HG03469 (cell line): ENCODE measurements around the gene HHIP.

Experiments
- ATAC-seq: cut with Tn5 transposase; IDR thresholded peaks from one replicate; pipeline ENCODE4 v1.9.1; 2021; ENCODE audit warnings: mild to moderate bottlenecking, moderate library complexity, moderate number of reproducible peaks; ENCODE audit not compliant: unreplicated experiment

HHIP gene

DNA sequence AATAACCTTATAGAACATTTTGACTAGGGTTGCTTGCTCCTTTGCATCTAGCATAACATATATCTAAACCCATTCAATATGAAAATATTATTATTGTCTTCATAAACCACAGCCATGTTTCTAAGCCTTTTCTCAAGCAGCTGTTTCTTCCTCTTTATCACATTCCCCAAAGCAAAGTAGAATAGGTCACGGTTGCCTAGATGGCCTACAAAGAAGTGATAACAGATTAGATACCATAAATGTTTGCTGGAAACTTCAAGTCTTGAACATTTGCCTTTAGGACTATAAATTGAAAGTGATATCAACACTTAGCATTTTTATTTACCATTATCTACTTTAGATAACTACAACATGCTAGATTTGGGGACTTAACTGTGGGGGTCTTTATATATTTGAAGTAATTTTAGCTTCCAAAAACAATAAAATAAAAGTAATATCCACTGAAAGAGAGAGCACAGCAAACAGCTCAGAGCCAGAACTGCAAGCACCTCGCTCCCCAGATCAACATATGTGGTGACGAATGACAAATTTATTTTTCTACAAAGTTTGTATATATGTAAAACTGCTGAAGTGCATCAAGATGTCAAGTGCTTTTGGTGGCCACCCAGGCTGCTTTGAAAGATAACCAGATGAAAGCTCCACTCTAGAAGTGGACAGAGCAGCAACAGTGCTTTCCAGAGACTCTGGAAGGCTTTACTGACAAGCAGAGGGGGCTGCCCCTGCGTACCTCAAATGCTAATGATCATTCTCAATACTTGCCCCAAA lies 8.0 kb downstream of the HHIP start:
- ATAC-seq = no peak

DNA sequence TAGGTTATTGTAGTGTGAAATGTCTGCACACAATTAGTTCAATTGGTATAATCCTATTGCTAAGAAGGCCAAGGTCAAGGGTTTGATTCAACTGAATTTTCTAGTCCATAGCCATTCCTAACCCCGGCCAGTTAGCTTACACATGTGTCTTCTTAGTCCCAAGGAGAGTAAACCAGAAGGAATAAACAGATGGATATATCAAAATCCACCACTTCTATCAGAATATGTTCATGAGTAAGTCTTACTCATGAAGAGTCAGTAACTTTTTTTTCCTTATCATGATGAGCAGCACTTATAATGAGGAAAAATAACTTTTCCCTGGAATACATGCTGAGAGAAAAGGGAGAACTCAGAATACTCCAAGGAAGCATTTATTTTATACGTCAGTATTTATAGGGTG lies 9.5 kb downstream of the HHIP start:
- no peak for ATAC-seq

DNA sequence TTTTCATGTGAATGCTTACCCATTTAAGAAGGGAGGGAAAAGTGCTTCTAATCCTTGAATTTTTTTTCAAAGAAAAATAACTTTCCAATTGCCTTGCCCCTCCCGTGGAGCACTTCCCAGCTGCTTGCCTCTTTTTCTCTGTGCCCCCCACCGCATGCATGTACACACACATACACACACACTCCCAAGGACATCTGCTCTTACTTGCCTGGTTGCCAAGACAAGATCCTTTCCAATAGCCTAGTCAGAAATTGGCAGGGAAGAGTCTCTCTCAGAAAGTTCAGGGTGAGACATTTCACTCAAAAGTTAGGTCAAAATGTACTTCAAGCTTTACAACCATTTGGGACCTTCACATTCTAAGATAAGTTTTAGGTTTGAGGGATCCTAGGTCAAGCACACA lies 10.9 kb downstream of the HHIP start:
- no peak for ATAC-seq

DNA sequence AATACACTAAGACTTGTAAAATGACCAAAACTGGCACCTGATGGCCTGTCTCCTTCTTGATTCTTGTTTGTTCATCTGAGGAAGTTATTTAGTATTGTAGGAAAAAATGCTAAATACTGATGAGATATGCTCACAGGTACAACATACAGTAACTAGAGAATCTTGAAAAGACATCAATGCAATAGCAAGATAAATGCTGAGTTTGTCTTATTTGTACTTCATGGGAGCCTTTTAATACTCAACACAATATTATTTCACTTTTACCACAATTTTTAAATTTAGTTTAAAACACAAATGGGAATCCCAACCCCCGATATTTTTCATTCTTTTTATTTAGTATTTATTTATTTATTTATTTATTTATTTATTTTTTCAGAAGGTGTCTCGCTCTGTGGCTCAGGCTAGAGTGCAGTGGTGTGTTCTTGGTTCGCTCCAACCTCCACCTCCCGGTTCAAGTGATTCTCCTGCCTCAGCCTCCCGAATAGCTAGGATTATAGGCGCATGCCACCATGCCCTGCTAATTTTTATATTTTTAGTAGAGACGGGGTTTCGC lies 12.1 kb downstream of the HHIP start:
- ATAC-seq = no peak

DNA sequence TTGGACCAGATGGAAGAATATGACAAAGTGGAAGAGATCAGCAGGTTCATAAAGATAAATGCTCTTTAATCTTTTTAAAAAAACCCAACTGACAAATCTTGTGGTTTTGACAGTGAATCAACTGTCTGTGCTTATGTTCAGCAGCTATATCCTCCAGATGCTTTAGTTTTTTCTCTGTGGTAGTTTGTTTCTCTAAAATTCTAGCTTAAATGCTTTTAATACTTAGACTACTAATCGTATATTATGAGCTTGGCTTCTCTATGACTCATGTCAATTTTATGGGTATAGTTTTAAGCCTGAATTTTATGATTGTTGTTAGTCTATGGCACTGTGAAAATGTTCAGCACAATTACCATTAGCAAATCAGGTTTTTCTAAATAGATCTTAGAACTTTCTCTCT lies 12.9 kb downstream of the HHIP start:
- ATAC-seq = no peak

DNA sequence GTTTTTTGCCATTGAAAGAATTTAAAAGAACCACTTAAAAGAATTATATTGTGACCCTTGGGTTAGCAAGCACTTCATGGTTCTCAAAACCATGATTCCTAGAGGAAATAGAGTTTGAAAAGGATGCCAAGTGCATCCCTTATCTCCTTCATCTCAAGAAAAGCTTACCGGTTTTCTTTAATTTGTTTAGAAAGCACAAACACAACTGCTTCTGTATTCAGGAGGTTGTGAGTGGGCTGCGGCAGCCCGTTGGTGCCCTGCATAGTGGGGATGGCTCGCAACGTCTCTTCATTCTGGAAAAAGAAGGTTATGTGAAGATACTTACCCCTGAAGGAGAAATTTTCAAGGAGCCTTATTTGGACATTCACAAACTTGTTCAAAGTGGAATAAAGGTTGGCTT lies 13.5 kb downstream of the HHIP start:
- ATAC-seq = no peak

DNA sequence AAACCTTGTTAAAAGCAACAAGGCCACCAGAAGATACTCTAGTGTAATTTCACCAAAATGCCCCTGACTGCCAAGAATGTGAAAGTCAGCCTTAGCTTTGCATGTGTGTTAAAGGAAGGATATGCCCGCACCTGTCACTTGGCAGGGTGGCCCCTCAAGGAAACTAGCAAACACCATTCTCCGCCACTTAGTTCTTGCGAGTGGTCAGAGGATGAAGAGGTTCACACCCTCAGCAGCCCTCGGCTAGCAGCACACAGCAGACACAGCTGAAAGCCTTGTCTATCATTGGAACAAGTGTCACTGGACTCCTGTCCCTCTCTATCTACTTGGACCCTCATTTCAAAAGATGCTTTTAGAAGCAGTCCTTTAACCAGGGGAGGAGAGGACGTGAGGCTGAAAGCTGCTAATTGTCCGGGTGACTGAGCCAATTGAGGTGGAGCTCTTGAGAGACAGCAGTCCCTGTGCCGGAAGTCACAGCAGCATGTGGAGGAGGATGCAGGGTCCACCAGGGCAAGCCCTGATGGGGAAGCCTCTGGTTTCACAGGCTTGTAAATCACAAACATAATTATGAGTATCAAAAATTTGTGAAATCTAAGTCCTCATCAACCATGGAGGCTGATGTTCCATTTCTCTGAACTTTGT lies 18.0 kb downstream of the HHIP start:
- no peak for ATAC-seq

DNA sequence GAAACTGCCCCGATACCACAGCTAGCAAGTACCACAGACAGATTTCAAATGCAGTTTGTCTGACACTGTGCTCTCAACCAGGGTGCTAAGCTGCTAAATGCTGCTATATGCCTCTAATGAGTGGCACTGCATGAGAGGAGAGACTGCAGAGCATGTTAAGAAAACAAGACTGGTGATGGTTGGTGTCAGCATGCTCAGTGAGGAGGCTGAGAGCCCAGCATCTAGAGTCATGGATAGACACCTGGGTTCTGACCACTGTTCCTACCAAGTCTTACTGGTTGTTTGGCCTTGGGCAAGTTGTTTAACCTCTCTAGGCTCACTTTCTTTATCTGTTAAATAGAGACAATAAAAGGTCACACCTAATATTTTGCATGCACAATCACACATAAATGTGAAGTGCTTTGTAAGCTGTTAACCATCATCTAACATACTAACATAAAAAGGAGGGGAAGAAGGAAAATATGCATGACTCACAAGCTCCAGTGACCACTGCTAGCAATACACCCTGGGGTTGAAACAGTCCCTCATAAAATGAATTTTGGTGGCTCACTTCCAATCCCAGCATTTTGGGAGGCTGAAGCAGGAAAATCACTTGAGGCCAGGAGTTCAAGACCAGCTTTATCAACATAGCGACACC lies 20.7 kb downstream of the HHIP start:
- ATAC-seq = no peak

DNA sequence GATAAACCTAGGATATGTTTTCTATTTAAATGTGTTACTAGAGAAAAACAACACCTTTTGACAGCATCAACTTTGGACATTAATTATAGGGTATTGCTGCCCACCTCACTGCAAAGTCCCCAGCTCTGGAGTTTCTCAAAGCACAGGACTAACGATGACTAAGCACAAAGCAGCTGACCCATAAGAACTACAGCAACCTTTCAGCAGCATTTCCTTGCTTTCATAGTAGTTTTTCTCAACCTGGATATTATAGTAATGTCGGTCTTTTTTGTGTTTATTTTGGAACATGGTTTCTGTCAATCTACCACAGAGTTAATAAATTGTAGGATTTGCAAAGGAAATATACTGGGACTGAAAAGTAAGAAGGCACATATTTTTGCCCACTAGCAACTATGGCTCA lies 21.5 kb downstream of the HHIP start:
- no peak for ATAC-seq

DNA sequence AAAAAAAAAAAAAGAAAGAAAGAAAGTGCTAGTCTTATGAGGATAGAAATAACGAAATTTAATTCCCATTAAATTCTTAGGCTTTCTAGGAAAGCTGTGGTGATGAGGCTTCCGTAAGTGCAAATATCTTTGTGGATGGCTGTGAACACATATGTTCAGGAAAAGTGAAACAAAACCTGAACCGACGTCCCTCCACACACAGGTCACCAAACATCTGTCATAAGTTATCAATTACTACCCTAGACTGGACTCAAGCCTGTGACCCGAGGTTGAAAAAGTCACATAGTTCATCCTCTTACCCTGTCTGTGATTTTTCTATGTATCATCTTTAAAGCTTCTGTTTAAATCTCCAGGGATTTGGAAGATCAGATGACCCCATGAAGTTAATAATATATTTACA lies 24.8 kb downstream of the HHIP start:
- ATAC-seq = no peak

DNA sequence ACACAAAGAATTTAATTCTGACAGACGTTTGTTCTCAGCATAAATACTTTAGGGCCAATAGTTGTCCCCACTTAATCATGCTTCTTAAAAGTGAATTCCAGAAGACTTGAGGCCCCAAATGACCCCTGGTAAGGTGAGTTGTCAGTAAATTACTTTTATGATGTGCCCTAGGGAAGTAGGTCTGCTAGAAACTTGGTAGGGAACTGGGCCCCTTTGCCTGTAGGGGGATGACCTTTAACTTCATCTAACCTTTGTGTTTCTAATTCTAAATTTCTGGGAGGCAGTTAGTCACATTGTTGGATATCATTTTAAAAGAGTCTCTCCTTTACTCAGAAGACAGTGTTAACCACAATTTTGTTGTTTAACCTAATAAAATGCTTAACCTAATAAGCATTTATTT lies 28.8 kb downstream of the HHIP start:
- no peak for ATAC-seq

DNA sequence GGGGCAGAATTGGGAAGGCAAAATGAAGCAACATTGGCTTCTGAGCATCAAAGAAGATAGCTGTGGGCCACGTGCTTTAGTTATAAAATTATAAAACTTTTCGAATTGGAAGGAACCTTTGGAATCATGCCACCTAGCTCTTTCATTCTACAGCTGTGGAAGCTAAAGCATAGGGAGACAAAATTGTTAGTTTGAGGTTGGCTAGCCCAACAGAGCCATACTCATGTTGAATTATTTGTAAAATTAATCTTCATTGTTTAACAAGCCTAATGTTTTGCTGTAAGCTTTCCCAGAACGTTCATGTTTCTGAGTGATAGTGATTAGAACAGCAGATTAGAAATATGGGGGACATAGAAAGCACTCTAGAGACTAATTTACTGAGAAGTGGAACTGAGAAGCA lies 35.9 kb downstream of the HHIP start:
- no peak for ATAC-seq

DNA sequence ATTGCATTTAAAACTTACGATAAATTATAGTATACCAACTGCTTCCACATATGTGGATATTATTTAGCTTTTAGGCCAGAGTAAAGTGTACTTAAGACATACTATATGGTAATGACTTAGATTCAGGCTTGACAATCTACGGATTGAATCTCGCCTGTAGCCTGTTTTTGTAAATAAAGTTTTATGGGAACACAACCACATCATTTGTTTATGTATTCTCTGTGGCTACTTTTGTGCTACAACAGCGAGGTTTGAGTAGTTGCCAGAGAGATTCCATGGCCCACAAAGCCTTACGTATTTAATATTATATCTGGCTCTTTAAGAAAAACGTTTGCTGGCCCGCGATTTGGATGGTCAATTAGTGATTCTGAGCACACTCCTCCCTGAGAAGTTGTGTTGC lies 37.6 kb downstream of the HHIP start:
- ATAC-seq = no peak

DNA sequence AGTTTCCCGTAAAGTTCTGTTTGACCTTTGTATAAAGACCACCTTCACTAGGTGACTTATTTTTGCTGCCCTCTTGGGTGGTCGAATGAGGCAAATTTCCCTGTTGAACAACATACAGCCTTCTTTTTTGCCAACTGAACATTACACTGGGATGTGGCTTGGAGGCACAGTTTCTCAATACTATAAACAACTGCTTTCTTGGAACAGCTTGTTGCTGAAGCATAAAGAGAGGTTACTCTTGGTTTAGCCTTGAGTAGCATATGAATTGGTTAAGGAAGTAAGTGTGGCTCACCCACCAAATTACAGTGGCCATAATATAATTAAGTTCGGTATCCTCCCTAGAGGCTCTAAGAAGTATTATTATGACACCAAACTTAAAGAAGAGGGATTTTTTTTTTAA lies 40.0 kb downstream of the HHIP start:
- no peak for ATAC-seq

DNA sequence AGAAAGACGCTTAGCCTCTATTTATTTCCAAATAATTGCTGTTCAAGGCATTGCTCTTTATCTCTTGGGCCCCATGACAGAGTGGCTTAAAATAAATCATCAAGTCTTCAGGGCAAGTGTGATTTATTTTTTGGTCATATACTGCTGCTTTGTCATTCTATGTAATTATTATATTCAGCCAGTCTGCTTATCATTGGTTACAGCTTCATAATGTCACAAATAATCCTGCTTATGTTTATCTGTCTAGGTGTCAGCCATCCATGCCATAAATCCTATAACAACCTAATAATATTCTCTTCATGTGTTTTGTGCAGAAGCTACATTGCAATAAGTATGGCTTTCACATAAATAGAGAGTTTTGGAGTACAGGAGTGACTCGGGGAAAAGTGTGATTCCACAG lies 41.0 kb downstream of the HHIP start:
- no peak for ATAC-seq

DNA sequence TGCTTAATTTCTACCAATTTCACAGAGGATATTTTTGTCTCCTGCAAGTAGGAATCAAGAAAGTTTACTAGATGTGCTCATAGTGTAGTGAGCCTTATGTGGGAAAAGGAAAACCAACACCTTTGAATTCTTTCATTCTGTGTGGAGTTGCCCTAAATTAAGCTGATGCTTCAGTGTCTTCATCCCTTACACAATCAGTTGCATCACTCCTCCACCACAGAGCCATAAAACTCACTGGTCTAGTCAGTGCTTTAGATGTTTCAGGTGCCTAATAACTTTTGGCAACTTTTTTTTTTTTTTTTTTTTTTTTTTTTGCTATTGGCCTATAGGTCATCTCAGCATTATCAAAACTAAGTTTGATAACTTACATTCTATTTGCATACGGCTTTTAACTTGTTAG lies 41.5 kb downstream of the HHIP start:
- no peak for ATAC-seq

DNA sequence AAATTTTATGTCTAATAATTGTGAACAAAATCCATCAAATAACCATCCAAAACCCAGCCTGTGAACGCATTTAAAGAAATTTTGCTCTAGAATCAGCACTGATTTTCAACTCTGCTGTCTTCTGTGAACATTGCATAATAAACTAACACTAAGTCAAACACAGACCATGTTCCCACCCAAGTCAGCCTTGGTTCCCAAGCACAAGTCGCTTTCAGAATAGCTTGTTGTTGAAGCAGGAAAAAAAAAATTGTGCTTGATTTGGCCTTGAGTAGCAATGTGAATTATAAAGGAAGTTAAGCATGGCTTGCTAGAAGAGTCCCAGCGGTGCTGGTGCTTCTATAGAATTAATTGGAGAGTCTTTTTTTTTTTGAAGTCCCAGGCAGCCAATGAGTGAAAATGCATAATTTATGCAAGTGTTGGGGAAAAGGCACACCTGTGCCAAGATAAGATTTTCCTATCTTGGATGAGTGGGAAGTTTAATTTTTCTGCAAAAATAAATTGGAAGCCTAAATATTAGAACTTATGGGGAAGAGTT lies 42.1 kb downstream of the HHIP start:
- ATAC-seq = no peak

DNA sequence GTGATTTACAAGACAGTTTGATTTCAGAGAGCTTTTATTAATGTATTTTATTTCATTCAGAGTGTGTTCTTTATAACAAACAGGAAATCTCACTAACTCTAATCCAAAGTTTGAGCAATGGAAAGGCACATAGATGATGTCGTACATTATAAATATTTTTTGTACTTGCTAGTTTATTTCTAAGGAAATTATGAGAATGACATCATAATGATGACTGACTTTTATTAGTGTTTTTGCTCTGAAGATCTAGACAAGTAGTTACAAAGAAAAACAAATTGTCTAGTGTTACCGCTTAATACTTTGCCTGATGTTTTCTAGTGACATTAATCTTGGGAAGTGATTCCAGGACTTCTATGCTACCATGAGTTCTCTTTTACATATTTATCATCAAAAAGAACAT lies 43.2 kb downstream of the HHIP start:
- ATAC-seq = no peak

DNA sequence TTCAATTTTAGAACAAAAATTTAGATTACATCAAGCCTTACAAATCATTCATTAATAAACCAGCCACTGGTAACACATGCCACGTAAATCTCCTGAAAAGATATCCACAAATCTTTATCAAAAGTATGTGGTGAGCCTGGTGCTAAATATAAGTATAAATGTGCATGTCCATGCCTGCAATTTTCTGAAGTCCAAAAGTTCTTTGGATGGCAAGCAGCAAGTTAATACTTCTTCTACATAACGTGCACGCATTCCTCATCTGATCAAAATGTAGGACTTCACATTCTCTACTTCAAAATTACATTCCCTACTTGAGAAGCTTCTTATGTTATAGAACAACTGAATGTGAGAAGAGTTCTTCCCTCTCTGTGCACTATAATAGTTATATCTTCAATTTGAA lies 49.8 kb downstream of the HHIP start:
- no peak for ATAC-seq

DNA sequence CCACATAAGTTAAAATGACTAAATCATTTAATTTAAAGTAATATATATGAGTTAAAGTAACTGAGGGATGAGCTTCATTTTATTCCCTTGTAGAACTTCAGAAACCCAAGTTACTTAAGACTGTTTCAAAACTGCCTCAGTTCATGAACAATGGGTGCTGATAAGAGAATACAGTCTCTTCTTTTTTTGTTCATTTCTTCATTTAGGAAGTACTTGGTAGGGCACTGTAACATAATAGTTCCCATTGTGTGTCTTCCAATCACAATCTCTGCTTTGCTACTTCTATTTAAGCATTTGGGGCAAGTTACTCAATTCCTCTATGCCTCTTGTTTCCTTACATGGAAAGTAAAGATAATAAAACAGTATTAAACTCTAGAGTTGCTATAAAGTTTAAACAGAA lies 50.4 kb downstream of the HHIP start:
- no peak for ATAC-seq

DNA sequence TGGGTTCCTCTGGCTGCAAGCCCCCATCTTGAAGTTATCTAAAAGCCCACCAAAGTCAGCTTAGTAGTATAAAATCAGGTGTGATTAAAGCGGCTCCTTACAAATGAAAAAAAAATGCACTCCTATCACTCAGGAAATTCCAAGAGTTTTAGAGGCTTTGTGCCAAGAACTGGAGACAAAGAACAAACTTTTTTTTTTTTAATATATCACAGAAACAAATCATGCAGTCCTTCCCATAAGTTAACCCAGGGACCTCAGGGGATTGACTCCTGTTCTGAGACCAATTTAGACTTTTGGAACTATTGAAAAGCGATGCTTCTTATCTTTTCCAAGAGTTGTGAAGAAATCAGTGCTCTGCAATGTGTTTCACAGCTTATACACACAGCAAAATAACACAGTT lies 53.6 kb downstream of the HHIP start:
- no peak for ATAC-seq

DNA sequence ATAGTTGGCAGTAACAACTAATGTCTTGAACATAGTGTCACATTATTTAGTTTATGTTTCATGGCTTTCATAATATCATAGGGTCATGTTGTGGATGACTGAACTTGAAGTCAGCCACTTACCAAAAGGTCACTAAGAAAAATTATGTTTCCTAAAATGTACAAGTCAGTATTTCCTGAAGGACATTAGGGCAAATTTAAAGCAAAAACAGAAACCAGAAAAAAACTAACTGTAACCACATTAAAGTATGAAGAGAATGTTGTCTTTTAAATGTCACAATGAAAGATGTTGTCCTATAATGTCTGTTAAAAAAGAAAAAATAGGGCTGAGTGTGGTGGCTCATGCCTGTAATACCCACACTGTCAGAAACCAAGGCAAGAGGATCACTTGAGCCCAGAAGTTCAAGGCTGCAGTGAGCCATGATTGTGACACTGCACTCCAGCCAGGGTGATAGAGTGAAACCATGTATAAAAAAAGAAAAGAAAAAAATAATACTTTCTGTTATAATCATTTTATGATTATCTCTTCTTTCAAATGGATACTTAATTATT lies 55.8 kb downstream of the HHIP start:
- ATAC-seq = no peak
